ENCODE results near the gene MNAT1. TPM values are rescaled to one million over a fixed set of nuclear protein-coding genes. Genes with fewer than 3 reads are reported as not detected.

Gene MNAT1
- total RNA-seq, 1 donor from 2014 or later: 114 TPM

- Histone ChIP-seq H3K4me1 (peaks cover 3% of the 10 kb centered on the region), H3F3A (ENCODE audit: low read depth) (peaks cover 14% of the 10 kb centered on the region), H3K4me2 (no peak overlapping the region), H4K20me1 (ENCODE audit: low read depth) (peaks cover 34% of the 10 kb centered on the region), H3K27ac (no peak overlapping the region), H3K79me2 (ENCODE audit: low read depth) (peaks cover 3% of the 10 kb centered on the region), H3K4me3 (no peak overlapping the region), H3K27me3 (no peaks in the 10 kb centered on the region), H3K9me3 (ENCODE audit: low read depth) (no peaks in the 10 kb centered on the region), H3K36me3 (peaks cover 11% of the 10 kb centered on the region), H3K9ac (no peak overlapping the region), H2AFZ (replicated peaks) (no peak overlapping the region)
- TF ChIP-seq EZH2phosphoT487 (IDR thresholded peaks at IDR 0.05) (no peak), EZH2 (IDR thresholded peaks at IDR 0.05) (no peak), CTCF (IDR thresholded peaks at IDR 0.05) (no peak)
- Mint-ChIP-seq H3K36me3 (peaks cover 2% of the 10 kb centered on the region), H3K27me3 (ENCODE audit: insufficient read depth, low read depth) (no peaks in the 10 kb centered on the region), H3K4me3 (no peak overlapping the region), H3K27ac (no peak overlapping the region), H3K9me3 (no peaks in the 10 kb centered on the region), H3K4me1 (peaks cover 6% of the 10 kb centered on the region)
- DNase-seq (ENCODE audit: low spot score): no peak
Observed at GRCh38 chr14:60707858-60708257, 26.7 kb upstream of the MNAT1 start.

GRCh38 chr14:60710494-60710893, 24.1 kb upstream of the MNAT1 start:
- H3K36me3 ChIP-seq: peaks cover 15% of the 10 kb centered on the region
- no peak for DNase-seq (ENCODE audit: low spot score)
- Mint-ChIP-seq H3K4me1 (no peaks in the 10 kb centered on the region), H3K9me3 (no peaks in the 10 kb centered on the region), H3K27ac (no peak overlapping the region), H3K27me3 (ENCODE audit: insufficient read depth, low read depth) (no peaks in the 10 kb centered on the region), H3K4me3 (no peak overlapping the region), H3K36me3 (peaks cover 9% of the 10 kb centered on the region)
- no peak overlapping the region for H3K27ac ChIP-seq
- peaks cover 13% of the 10 kb centered on the region for H3K79me2 ChIP-seq (ENCODE audit: low read depth)
- H3K9ac ChIP-seq: no peak overlapping the region
- H4K20me1 ChIP-seq (ENCODE audit: low read depth): peaks cover 52% of the 10 kb centered on the region
- no peak overlapping the region for H2AFZ ChIP-seq (replicated peaks)
- peaks cover 5% of the 10 kb centered on the region for H3F3A ChIP-seq (ENCODE audit: low read depth)
- H3K4me2 ChIP-seq: no peak overlapping the region
- H3K9me3 ChIP-seq (ENCODE audit: low read depth): no peaks in the 10 kb centered on the region
- H3K4me3 ChIP-seq: no peak overlapping the region
- no peaks in the 10 kb centered on the region for H3K27me3 ChIP-seq
- TF ChIP-seq CTCF (IDR thresholded peaks at IDR 0.05) (no peak), EZH2phosphoT487 (IDR thresholded peaks at IDR 0.05) (no peak), EZH2 (IDR thresholded peaks at IDR 0.05) (no peak)
- H3K4me1 ChIP-seq: peaks cover 3% of the 10 kb centered on the region

- TF ChIP-seq EZH2phosphoT487 (IDR thresholded peaks at IDR 0.05) (no peak), EZH2 (IDR thresholded peaks at IDR 0.05) (no peak), CTCF (IDR thresholded peaks at IDR 0.05) (no peak)
- H3K4me2 ChIP-seq: no peak overlapping the region
- no peaks in the 10 kb centered on the region for H3K27me3 ChIP-seq
- Mint-ChIP-seq H3K4me1 (peaks cover 3% of the 10 kb centered on the region), H3K36me3 (peaks cover 14% of the 10 kb centered on the region), H3K27me3 (ENCODE audit: insufficient read depth, low read depth) (no peaks in the 10 kb centered on the region), H3K9me3 (no peaks in the 10 kb centered on the region), H3K4me3 (no peak overlapping the region), H3K27ac (no peak overlapping the region)
- H3K79me2 ChIP-seq (ENCODE audit: low read depth): peaks cover 43% of the 10 kb centered on the region
- H3F3A ChIP-seq (ENCODE audit: low read depth): peaks cover 5% of the 10 kb centered on the region
- H3K4me1 ChIP-seq: peaks cover 3% of the 10 kb centered on the region
- no peak overlapping the region for H3K4me3 ChIP-seq
- DNase-seq (ENCODE audit: low spot score): no peak
- H3K36me3 ChIP-seq: peaks cover 20% of the 10 kb centered on the region
- H3K9ac ChIP-seq: no peak overlapping the region
- H3K27ac ChIP-seq: no peak overlapping the region
- H3K9me3 ChIP-seq (ENCODE audit: low read depth): no peaks in the 10 kb centered on the region
- H2AFZ ChIP-seq (replicated peaks): no peak overlapping the region
- peaks cover 66% of the 10 kb centered on the region for H4K20me1 ChIP-seq (ENCODE audit: low read depth)
Observed at GRCh38 chr14:60713513-60713912, 21.0 kb upstream of the MNAT1 start.

Measured in neural progenitor cell (in vitro differentiated cells).